HG03457 (cell line): ENCODE results near the gene COL20A1.
"Not testable (repeated sequence)": the region's sequence is repeated elsewhere in the genome, so short reads cannot be mapped to it uniquely, and the experiment has no call there.

ENCODE experiments used
- ATAC-seq: cut with Tn5 transposase; IDR thresholded peaks from one replicate; pipeline ENCODE4 v1.9.1; 2021; ENCODE audit warnings: moderate number of reproducible peaks; ENCODE audit not compliant: unreplicated experiment

Gene COL20A1

GRCh38 chr20:63370618-63371187, 77.7 kb downstream of the COL20A1 start:
- ATAC-seq: no peak

- ATAC-seq: no peak
These were observed 78.4 kb downstream of the COL20A1 start for GRCh38 chr20:63371291-63371865.

DNA sequence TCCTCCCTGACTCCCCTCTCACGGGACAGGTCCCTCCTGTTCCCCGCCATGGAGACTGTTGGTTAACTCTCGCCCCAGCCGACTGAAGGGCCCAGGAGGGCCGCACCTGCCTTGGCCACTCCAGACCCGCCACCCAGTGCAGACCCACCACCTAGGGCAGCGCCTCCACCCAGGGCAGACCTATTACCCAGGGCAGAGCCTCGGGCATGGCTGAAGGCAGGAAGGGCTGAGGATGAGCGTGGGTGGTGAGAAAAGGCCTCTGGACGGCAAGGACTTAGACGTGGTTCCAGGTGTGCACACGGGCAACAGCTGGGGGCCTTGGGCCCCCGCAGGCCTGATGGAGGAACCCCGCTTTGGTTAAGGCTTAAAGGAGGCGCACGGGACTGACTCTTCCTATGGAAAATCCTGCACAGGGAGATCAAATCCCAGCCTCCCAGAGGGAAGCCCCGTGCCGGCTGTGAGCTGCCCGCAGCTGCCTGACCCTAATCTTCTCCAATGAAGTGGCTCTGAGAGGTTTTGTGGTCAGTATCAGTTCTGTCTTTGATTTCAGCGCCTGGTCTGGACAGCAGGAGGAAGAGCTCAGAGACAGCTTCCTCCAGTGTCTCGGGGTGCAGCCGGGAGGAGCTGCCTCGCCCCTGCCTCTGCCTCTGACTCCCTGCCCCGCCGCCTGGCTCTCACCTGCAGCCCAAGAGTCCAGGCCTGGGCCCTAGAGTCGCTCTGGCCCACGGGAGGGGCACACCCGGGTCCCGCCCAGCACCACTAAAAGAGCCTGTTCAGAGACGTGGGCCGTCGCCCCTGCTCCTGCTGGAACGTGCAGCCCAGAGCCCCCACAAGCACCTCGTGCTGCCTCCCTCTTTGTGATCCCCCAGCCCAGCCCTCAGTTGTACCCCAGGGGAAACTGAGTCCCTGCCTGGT, 80.2 kb downstream of the COL20A1 start:
- no peak for ATAC-seq

- no peak for ATAC-seq
These were observed 81.0 kb downstream of the COL20A1 start for GRCh38 chr20:63373996-63374395.

DNA sequence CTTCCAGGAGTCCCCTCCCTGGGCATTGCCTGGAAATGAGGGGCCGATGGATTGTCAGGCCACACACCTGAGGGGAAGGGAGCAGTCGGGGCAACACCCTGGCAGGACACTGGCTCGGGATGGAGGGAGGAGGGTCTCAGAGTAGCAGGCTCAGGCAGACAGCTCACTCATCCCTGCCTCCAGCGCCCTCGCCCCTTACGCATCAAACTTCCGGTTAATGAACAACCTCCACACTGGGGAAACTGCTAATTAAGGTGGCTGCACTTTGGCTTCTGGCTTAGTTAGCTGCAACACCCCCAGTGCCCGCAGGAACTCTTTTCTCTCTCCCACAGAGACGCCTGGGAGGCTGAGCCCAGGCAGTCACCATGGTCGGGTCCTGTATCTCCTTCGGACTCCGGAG, 81.5 kb downstream of the COL20A1 start:
- ATAC-seq: no peak

GRCh38 chr20:63375438-63375837, 82.5 kb downstream of the COL20A1 start:
- no peak for ATAC-seq

GRCh38 chr20:63376283-63377250, 83.6 kb downstream of the COL20A1 start:
- ATAC-seq: no peak

DNA sequence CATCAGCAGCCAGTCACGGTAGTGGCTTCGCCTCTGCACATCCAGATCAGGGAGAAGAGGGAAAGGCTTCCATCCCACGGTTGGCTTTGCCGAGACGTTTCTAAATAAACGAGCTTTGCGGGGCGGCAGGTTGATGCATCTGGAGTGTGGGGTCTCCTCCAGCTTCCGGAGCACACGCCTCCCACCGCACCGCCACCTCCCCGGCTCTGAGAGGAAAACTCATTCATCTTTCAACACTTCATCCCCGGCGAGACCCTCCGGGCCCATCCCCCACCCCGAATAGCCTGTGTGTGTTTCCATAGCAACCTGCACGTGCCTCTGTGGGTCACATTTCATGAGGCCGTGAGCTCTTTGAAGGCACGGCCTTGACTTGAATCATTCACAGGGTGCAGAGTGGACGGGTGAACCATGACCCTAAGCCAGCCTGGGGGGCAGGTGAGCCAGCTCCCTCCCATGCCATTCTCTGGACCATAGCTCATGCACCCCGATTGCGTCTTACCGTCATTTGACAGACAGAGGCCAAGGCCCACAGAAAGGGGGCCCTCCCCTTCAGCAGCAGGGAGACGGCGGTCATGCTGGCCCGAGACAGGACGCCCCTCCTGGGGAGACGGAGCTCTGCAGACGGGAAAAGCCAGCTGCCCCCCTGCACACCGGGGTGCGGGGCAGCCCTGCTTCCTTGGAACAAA, 84.4 kb downstream of the COL20A1 start:
- ATAC-seq: no peak

DNA sequence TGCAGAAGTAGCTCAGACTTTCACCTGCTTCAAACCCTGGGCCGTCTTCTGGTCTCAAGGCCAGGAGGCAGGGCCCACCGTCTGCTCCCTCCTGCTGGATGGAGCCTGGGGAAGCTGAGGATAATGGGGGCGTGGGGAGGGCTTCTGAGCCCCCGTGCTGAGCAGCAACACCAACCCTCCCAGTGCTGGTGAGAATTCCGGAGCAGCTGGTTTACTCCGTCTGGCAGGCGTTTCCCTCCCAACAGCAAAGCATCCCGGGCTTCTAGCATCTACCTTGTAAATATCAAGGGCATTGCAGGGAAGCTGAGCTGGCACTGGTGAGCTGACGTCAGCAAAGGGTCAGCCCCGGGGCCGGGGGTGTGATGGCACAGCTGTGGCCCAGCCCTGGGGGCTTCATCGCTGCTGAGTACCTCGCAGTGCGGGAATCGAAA, 85.0 kb downstream of the COL20A1 start:
- ATAC-seq: no peak

DNA sequence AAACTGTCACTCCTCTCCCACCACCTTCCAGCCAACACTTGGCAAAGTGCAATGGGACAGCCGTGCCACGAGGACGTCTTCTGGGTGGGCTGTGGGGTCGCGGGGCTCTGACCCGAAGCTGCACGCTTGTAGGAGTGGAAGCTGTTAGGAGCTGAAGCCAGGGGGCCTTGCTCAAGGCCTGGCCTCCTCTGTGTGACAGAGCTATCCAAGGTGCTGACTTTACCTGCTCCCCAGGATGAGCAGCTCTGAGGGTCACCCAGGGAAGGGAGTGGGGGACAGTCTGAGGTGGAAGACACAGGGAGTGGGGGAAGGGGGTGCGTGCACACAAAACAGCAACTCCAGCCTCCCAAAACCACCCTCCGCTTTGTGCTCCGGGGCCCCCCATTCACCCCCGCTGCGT, 85.6 kb downstream of the COL20A1 start:
- no peak for ATAC-seq

DNA sequence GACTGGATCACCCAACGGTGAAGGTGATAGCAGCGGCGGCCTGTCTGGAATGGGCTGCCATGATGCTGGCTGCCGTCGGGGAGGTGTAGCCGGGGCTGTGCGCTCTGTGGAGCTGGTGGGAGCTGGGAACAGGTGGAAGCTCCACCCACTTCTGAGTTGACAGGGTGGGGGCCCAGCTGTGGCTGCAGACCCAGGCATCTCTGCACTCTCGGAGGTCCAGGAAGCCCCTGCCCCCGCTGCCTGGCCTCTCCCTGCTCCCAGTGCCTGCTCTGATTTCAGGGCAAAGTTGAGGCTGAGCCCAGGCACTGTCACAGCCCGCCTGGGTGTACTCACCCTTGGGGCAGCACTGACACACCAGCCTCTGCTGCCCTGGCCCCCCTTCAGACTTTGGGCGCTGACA, 86.3 kb downstream of the COL20A1 start:
- ATAC-seq: no peak

- not testable (repeated sequence) for ATAC-seq
These were observed 86.9 kb downstream of the COL20A1 start for GRCh38 chr20:63379872-63380271.

DNA sequence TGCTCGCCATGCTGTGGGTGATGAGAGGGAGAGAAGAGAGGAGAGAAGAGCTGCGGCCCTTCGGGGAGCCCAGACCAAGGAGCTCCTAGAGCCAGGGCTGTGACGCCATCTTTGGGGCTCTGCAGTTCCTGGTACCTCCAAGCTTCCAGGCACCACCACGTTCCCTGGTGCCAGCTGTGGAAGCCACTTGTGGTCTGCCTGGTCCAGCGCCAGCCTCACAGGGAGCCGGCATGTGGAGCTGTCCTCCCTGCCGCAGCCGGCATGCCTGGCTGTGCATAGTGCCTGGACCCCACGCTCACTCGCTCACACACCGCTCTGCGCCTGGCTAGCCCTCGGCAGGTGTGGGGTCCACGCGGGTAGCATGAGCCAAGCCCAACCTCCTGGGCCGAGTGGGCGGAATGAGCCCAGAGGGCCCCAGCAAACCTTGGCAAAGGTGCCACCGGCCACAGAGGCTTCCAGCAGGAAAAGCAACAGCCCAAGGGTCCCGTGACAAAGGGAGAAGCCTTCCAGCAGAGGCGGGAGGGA, 87.4 kb downstream of the COL20A1 start:
- ATAC-seq: no peak

- no peak for ATAC-seq
These were observed 88.9 kb downstream of the COL20A1 start for GRCh38 chr20:63381781-63382431.

- no peak for ATAC-seq
These were observed 89.7 kb downstream of the COL20A1 start for GRCh38 chr20:63382551-63383300.

DNA sequence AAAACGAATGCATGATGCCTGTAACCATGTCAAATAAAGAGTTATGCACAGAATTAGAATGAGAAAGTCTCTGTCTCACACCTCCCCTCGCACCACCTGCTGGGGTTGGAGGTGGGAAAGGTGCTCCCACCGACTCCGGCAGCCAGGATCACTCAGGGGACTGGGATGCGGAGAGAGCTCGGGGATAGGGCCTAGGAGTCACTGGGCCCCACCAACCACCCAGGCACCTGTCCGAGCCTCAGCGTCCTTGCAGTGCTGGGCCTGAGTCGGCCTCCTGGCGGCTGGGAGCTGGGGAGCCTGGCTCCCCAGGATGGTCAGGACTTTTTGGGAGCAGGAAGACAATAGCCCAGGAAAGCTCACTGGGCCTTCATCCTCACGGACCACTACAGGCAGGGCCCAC, 90.6 kb downstream of the COL20A1 start:
- no peak for ATAC-seq

- ATAC-seq: no peak
These were observed 91.3 kb downstream of the COL20A1 start for GRCh38 chr20:63384336-63384735.
